B cell (primary cell): ENCODE data around the gene SYT6. TPM values are rescaled to one million over a fixed set of nuclear protein-coding genes. Genes with fewer than 3 reads are reported as not detected.

Source experiments
- ATAC-seq: fragments of 200-7000 bp; cut with Tn5 transposase; one replicate; pipeline ENCODE4 v1.10.0; 2021; ENCODE audit warnings: low read depth, mild to moderate bottlenecking, moderate number of reproducible peaks, moderate library complexity
- CTCF ChIA-PET: fragments of 350-600 bp; sonication (Branson Sonifier 250); formaldehyde crosslinking; loops from one replicate; lab custom pipeline; 2021; ENCODE audit warnings: antibody characterized with exemption, inconsistent platforms; lab: Charles Lee
- POLR2A ChIA-PET: fragments of 350-600 bp; sonication (Branson Sonifier 250); formaldehyde crosslinking; loops from one replicate; lab custom pipeline; 2021; ENCODE audit warnings: antibody characterized with exemption; lab: Charles Lee
- DNase-seq: peaks from one replicate; pipeline ENCODE4 v3.0.0; 2013
- H2AFZ ChIP-seq: 2 replicates; pipeline ENCODE4 v1.6.1; 2012; ENCODE audit warnings: mild to moderate bottlenecking, low read depth, low read length; ENCODE audit not compliant: insufficient read depth, poor library complexity, severe bottlenecking
- H3K27ac ChIP-seq, 2 donors: 1 replicate in 1 of 2; 2 replicates in 1 of 2; pipeline ENCODE4 v1.5.1; 2012 to 2013; ENCODE audit warnings: low read length in 2 of 2, mild to moderate bottlenecking in 2 of 2, moderate library complexity in 1 of 2
- H3K27me3 ChIP-seq, 4 experiments: fragments of 200-600 bp in 1 of 4; sonication (generic) in 1 of 4; replicated peaks in 1 of 4; 1 replicate in 2 of 4; 2 replicates in 2 of 4; pipeline versions ENCODE4 v1.6.1 to v1.7.0; 2013 to 2016; ENCODE audit warnings: low read length in 3 of 4, mild to moderate bottlenecking in 2 of 4, mixed read lengths in 1 of 4, moderate library complexity in 1 of 4; ENCODE audit not compliant: insufficient read depth in 4 of 4, control insufficient read depth in 3 of 4; ENCODE audit errors: control extremely low read depth in 1 of 4
- H3K36me3 ChIP-seq, 2 experiments: replicated peaks in 1 of 2; 1 replicate in 1 of 2; 2 replicates in 1 of 2; pipeline versions ENCODE4 v1.6.1 to v1.7.1; 2013; ENCODE audit warnings: low read length in 1 of 2; ENCODE audit not compliant: insufficient read depth in 2 of 2, control insufficient read depth in 1 of 2; ENCODE audit errors: control extremely low read depth in 1 of 2, extremely low read depth in 1 of 2
- H3K4me1 ChIP-seq, 2 donors: fragments of 200-600 bp in 1 of 2; sonication (generic) in 1 of 2; 1 replicate in 1 of 2; 2 replicates in 1 of 2; pipeline versions ENCODE4 v1.5.1 to v1.6.1; 2013 to 2017; ENCODE audit warnings: low read length in 2 of 2; ENCODE audit not compliant: control insufficient read depth in 2 of 2, insufficient read depth in 2 of 2
- H3K4me2 ChIP-seq: replicated peaks from 2 replicates; pipeline ENCODE3; 2012; ENCODE audit warnings: mild to moderate bottlenecking, low read depth, low read length; ENCODE audit not compliant: poor library complexity, severe bottlenecking
- H3K4me3 ChIP-seq, 5 experiments: fragments of 200-600 bp in 1 of 5; sonication (generic) in 1 of 5; 1 replicate in 3 of 5; 2 replicates in 2 of 5; pipeline versions ENCODE4 v1.5.1 to v1.7.0; 2011 to 2016; ENCODE audit warnings: low read length in 4 of 5, mild to moderate bottlenecking in 4 of 5, low read depth in 2 of 5, control low read depth in 1 of 5, moderate library complexity in 1 of 5; ENCODE audit not compliant: insufficient read depth in 1 of 5; ENCODE audit errors: control extremely low read depth in 1 of 5, extremely low read depth in 1 of 5
- H3K79me2 ChIP-seq: fragments of 200-600 bp; sonication (generic); one replicate; pipeline ENCODE4 v1.6.0; 2016; ENCODE audit warnings: low read length; ENCODE audit not compliant: control insufficient read depth, insufficient read depth
- H3K9ac ChIP-seq: fragments of 200-600 bp; sonication (generic); 2 replicates; pipeline ENCODE4 v1.6.1; 2017; ENCODE audit warnings: mild to moderate bottlenecking, low read length, moderate library complexity
- H3K9me3 ChIP-seq, 3 donors: one replicate each; pipeline versions ENCODE4 v1.6.1 to v1.7.1; 2013; ENCODE audit warnings: low read length in 2 of 3; ENCODE audit not compliant: control insufficient read depth in 2 of 3, insufficient read depth in 1 of 3; ENCODE audit errors: control extremely low read depth in 1 of 3
- H4K20me1 ChIP-seq: 2 replicates; pipeline ENCODE4 v1.6.0; 2012; ENCODE audit warnings: mild to moderate bottlenecking, low read length; ENCODE audit not compliant: insufficient read depth, control insufficient read depth, poor library complexity, severe bottlenecking
- H3K27ac Mint-ChIP-seq: one replicate; pipeline ENCODE4 v1.8.0; 2021; ENCODE audit warnings: mixed read lengths
- H3K27me3 Mint-ChIP-seq: one replicate; pipeline ENCODE4 v1.8.0; 2021; ENCODE audit warnings: mixed read lengths
- H3K4me1 Mint-ChIP-seq: one replicate; pipeline ENCODE4 v1.8.0; 2021; ENCODE audit warnings: mixed read lengths
- H3K4me3 Mint-ChIP-seq: one replicate; pipeline ENCODE4 v1.8.0; 2021; ENCODE audit warnings: mixed read lengths
- H3K9me3 Mint-ChIP-seq: one replicate; pipeline ENCODE4 v1.8.0; 2022; ENCODE audit warnings: mixed read lengths; ENCODE audit not compliant: insufficient read depth
- EZH2 ChIP-seq: IDR thresholded peaks from 2 replicates; pipeline ENCODE4 v1.6.1; 2012; ENCODE audit warnings: borderline replicate concordance, low read depth, mild to moderate bottlenecking, moderate library complexity, low read length; ENCODE audit not compliant: insufficient read depth, poor library complexity, severe bottlenecking
- WGBS: methylation state at CpG from one replicate; pipeline ENCODE4 v1.1.5; 2013; ENCODE audit warnings: missing lambda C conversion rate; ENCODE audit not compliant: insufficient coverage; 5-methylcytosine and 5-hydroxymethylcytosine counted together
- intact Hi-C: fragments of 100-400 bp; cut with micrococcal nuclease; formaldehyde crosslinking; loops from one replicate; pipeline ENCODE4 v1.10.0; 2022
- polyA plus RNA-seq: library from polyadenylated mRNA; depleted of rRNA; stranded (reverse); fragments of >200 nt; gene quantifications from 2 replicates; pipeline ENCODE4 v1.2.3, GENCODE V29; 2012
- total RNA-seq, 2 donors: library from RNA; stranded (reverse); fragments of 120-200 nt in 1 of 2; gene quantifications; 1 replicate in 1 of 2; 2 replicates in 1 of 2; pipeline versions ENCODE4 v1.2.3 to v1.2.4, GENCODE V29; 2013 to 2022
- TF ChIP-seq, protein P1 (sequence below): fragments of 200-600 bp; IDR thresholded peaks from one replicate; pipeline ENCODE4 v1.8.0; 2022; ENCODE audit warnings: antibody characterized with exemption, mild to moderate bottlenecking

The SYT6 gene
- total and polyA plus RNA-seq, 2 donors (not counting 1 experiment from before 2014, with no cell fraction given), result not detected

GRCh38 chr1:114124644-114125043, 29.0 kb downstream of the SYT6 start:
- no peak overlapping the region for H2AFZ ChIP-seq
- H3K9ac ChIP-seq, result no peak overlapping the region
- H4K20me1 ChIP-seq, result no peaks in the 10 kb centered on the region
- ATAC-seq (no peak), DNase-seq (no peak)
- H3K4me3 Mint-ChIP-seq, result no peak overlapping the region
- ChIA-PET POLR2A (no interaction called here), CTCF (interaction anchor here (1.5 kb wide), 1 partner anchor 15 kb away, joined by 3 read pairs; no protein-coding TSS in a partner anchor)
- H3K4me2 ChIP-seq, result no peak overlapping the region
- no peaks in the 10 kb centered on the region for H3K36me3 ChIP-seq
- WGBS, result 93% methylated on average over 6 of the region's 7 CpGs
- H3K4me1 Mint-ChIP-seq, result no peaks in the 10 kb centered on the region
- no peak overlapping the region for H3K4me3 ChIP-seq
- peaks cover 24% of the 10 kb centered on the region for H3K27me3 Mint-ChIP-seq
- TF ChIP-seq EZH2, result no peak
- TF ChIP-seq, protein P1, sequence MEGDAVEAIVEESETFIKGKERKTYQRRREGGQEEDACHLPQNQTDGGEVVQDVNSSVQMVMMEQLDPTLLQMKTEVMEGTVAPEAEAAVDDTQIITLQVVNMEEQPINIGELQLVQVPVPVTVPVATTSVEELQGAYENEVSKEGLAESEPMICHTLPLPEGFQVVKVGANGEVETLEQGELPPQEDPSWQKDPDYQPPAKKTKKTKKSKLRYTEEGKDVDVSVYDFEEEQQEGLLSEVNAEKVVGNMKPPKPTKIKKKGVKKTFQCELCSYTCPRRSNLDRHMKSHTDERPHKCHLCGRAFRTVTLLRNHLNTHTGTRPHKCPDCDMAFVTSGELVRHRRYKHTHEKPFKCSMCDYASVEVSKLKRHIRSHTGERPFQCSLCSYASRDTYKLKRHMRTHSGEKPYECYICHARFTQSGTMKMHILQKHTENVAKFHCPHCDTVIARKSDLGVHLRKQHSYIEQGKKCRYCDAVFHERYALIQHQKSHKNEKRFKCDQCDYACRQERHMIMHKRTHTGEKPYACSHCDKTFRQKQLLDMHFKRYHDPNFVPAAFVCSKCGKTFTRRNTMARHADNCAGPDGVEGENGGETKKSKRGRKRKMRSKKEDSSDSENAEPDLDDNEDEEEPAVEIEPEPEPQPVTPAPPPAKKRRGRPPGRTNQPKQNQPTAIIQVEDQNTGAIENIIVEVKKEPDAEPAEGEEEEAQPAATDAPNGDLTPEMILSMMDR, result no peak
- no peaks in the 10 kb centered on the region for H3K9me3 ChIP-seq
- no peaks in the 10 kb centered on the region for H3K79me2 ChIP-seq
- H3K9me3 Mint-ChIP-seq, result no peaks in the 10 kb centered on the region
- H3K4me1 ChIP-seq, result no peaks in the 10 kb centered on the region
- intact Hi-C loops, result no loop called here
- H3K27me3 ChIP-seq, result peaks cover 0 to 2% (median 0%) of the 10 kb centered on the region in 4 experiments
- H3K27ac ChIP-seq, result no peak overlapping the region
- no peak overlapping the region for H3K27ac Mint-ChIP-seq

DNA sequence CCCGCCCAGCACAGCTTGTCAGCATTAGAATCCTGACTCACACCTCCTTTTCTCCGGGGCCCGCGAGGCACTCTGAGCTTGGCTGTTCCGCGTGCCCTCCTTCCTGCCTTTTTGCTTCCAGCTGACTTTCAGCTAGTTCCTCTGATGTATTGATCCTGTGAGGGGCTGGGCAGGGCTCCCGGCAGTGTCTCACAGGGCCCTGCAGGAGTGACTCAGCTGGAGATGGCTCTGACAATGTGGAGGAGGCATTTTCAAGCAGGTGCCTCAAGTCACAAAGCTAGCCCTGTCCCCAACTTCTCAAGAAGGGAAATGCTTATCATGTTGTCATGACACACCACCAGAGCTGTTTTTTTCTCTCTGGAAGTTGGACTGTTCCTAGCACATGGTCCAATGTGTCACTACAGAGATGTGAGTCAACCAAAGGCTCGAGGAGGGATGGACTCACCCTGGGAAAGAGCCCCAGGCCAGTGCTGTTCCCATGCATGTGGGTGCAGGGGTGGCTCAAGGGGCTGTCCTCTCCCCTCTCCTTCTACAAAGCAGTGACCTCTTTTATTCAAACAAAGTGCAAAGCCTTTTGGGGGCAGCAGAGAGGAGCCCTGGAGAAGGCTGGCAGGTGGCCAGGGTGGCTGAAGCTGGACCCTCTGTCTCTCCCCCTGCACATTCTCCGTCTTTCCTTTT, 30.6 kb downstream of the SYT6 start:
- H3K27me3 Mint-ChIP-seq, result peaks cover 20% of the 10 kb centered on the region
- H3K27me3 ChIP-seq, result peaks cover 0 to 7% (median under 1%) of the 10 kb centered on the region in 4 experiments
- no peaks in the 10 kb centered on the region for H3K79me2 ChIP-seq
- DNase-seq, result no peak
- H4K20me1 ChIP-seq, result no peaks in the 10 kb centered on the region
- no peaks in the 10 kb centered on the region for H3K36me3 ChIP-seq
- ATAC-seq, result no peak
- POLR2A ChIA-PET, result no interaction called here
- 70% methylated on average over 2 of the region's 9 CpGs for WGBS
- H3K4me3 Mint-ChIP-seq, result no peak overlapping the region
- H3K4me1 Mint-ChIP-seq, result no peaks in the 10 kb centered on the region
- H3K9ac ChIP-seq, result no peak overlapping the region
- TF ChIP-seq, protein P1, result no peak
- no peak for TF ChIP-seq EZH2
- no peak overlapping the region for H3K27ac Mint-ChIP-seq
- H3K27ac ChIP-seq, result no peak overlapping the region
- intact Hi-C loops, result no loop called here
- no peaks in the 10 kb centered on the region for H3K4me1 ChIP-seq
- H3K4me3 ChIP-seq, result no peak overlapping the region
- H3K9me3 ChIP-seq, result no peaks in the 10 kb centered on the region
- CTCF ChIA-PET, result no interaction called here
- H3K9me3 Mint-ChIP-seq, result no peaks in the 10 kb centered on the region
- no peak overlapping the region for H2AFZ ChIP-seq
- no peak overlapping the region for H3K4me2 ChIP-seq
